NCI-H82 treated with DMSO at 0.1 percent for 48 hours (cell line): ENCODE results near the gene CHST14.

ENCODE experiments used
- DNase-seq: peaks from one replicate; lab custom pipeline; 2025; ENCODE audit not compliant: unreplicated experiment; lab: John Stamatoyannopoulos, UW

Gene CHST14

GRCh38 chr15:40461958-40462357, 8.8 kb upstream of the CHST14 start:
- DNase-seq, result no peak

- DNase-seq, result no peak
These were observed 7.5 kb upstream of the CHST14 start for GRCh38 chr15:40463279-40463678.

- DNase-seq, result no peak
These were observed 6.8 kb upstream of the CHST14 start for GRCh38 chr15:40463886-40464545.

- no peak for DNase-seq
These were observed 6.1 kb upstream of the CHST14 start for GRCh38 chr15:40464595-40465185.

- no peak for DNase-seq
These were observed 4.8 kb upstream of the CHST14 start for GRCh38 chr15:40465939-40466338.

- DNase-seq, result no peak
These were observed 4.1 kb upstream of the CHST14 start for GRCh38 chr15:40466426-40467260.

GRCh38 chr15:40467261-40467615, 3.5 kb upstream of the CHST14 start:
- no peak for DNase-seq

- DNase-seq, result no peak
These were observed 1.9 kb upstream of the CHST14 start for GRCh38 chr15:40468898-40469331.

DNA sequence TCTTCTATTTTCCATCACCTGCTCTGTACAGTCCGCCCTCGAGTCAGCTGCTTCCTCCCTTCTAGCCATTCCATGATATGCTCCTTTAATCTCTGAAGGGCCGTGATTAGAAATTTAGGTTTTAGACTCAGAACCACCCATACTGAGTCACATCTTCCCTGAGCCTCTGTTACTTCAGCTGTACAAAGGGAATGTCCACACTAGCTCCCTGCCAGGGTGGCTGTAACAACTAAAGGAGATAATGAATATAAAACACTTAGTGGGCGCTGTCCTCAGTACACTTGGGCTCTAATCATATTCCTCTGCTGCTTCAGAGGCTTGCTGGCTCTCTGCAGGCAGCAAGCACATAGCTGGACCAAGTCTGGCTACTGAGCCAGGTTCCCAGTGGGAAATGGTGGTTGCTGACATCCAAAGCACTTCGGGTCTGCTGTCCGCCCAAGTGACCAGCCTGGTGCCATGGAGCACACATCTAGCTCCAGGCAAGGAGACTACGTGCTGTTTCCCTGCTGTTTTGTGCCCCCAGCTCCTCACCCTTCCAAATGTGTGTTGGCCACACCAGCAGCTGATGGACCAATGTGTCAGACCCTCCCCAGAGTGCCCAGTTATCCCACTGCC, 901 bp upstream of the CHST14 start:
- no peak for DNase-seq

DNA sequence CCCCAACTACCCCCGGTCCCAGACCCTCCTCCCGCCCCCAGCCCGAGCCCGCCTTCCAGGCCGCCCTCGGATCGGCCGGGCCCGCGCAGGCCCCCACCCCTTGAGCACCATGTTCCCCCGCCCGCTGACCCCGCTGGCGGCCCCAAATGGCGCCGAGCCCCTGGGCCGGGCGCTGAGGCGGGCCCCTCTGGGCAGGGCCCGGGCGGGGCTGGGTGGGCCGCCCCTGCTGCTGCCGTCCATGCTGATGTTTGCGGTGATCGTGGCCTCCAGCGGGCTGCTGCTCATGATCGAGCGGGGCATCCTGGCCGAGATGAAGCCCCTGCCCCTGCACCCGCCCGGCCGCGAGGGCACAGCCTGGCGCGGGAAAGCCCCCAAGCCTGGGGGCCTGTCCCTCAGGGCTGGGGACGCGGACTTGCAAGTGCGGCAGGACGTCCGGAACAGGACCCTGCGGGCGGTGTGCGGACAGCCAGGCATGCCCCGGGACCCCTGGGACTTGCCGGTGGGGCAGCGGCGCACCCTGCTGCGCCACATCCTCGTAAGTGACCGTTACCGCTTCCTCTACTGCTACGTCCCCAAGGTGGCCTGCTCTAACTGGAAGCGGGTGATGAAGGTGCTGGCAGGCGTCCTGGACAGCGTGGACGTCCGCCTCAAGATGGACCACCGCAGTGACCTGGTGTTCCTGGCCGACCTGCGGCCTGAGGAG, 472 bp downstream of the CHST14 start:
- no peak for DNase-seq

DNA sequence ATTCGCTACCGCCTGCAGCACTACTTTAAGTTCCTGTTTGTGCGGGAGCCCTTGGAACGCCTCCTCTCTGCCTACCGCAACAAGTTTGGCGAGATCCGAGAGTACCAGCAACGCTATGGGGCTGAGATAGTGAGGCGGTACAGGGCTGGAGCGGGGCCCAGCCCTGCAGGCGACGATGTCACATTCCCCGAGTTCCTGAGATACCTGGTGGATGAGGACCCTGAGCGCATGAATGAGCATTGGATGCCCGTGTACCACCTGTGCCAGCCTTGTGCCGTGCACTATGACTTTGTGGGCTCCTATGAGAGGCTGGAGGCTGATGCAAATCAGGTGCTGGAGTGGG, 995 bp downstream of the CHST14 start:
- no peak for DNase-seq

GRCh38 chr15:40472171-40472727, 1.5 kb downstream of the CHST14 start:
- DNase-seq, result no peak

GRCh38 chr15:40474581-40474980, 3.8 kb downstream of the CHST14 start:
- no peak for DNase-seq

DNA sequence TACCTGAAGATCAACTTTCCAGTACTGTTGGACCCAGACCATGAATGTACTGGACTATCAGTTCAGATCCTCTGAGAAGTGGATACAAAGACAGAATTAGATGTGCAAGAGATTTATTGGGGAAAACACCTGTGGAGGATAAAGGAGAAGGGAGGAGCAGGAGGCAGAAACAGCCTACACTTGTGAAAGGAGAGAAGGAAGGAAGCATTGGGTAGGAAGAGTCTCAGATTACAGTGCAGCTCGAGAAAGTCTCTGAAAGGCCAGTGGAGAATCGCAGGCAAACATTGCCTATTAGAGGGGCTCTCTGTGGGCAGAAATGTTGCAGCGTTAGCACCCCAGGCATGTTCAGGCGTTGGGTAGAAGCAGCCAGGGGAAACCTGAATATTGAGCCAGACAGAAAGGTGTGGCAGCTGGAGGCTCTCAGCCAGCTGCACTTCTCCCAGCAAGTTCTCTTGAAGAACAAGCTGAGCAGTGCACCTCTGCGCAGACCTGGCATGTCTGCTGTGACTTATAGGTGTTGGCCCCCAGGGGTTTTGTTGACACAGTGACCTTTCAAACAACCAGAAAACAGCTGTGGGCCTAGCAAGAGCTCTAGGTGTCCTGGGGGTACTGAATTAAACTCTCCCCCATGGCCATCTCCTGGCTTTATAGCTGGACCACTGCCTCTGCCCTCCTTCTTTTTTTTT, 7.0 kb downstream of the CHST14 start:
- DNase-seq, result no peak

DNA sequence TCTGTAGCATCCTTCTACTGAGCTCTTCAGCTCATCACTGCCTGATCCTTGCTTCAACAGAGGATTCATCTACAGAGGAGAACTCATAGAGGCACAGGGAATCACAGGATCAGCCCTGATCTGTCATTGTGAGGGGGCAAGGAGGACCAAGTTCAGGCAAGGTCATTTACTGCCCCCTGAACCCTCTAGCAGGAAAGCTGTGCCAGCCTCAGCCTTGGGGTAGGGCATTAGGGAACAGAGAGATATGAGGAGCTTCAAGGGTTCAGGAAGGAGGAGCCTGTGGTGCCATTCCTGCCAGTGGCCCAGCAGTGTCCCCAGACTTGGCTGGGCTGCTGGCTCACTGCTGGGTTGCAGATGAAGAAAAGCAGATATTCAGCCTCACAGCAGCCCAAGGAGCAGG, 8.2 kb downstream of the CHST14 start:
- DNase-seq, result no peak

DNA sequence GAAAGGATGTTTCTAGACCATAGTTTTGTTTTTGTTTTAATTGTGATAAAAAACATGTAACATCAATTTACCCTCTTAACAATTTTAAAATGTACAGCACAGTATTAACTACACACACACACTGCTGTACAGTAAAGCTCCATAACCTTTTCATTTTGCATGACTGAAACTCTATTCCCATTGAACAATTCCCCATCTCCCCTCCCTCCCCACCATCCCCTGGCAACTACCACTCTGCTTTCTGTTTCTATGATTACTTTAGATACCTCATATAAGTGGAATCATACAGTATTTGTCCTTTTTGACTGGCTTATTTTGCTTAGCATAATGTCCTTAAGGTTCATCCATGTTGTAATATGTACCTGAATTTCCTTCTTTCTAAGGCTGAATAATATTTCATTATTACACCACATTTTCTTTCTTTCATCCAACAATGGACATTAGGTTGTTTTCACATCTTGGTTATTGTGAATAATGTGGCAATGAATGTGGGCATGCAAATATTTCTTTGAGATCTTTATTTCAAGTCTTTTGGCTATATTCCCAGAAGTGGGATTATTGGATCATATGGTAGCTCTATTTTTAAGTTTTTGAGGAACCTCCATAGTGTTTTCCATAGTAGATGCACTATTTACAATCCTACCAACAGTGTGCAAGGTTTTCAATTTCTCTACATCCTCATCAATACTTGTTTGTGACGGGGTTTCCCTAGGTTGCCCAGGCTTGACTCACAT, 10.7 kb downstream of the CHST14 start:
- DNase-seq, result no peak

DNA sequence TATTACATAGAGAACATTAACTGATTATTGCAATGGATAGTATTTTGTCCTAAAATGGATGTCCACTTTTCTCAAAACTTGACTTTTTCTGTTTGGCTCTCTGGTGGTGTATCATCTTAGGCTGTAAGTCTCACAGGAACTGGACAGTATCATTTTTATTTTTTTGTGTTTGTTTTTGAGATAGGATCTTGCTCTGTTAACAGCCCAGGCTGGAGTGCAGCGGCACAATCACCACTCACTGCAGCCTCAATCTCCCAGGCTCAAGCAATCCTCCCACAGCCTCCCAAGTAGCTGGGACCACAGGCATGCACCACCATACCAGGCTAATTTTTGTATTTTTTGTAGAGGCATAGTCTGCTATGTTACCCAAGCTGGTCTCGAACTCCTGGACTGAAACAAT, 13.1 kb downstream of the CHST14 start:
- DNase-seq, result no peak

DNA sequence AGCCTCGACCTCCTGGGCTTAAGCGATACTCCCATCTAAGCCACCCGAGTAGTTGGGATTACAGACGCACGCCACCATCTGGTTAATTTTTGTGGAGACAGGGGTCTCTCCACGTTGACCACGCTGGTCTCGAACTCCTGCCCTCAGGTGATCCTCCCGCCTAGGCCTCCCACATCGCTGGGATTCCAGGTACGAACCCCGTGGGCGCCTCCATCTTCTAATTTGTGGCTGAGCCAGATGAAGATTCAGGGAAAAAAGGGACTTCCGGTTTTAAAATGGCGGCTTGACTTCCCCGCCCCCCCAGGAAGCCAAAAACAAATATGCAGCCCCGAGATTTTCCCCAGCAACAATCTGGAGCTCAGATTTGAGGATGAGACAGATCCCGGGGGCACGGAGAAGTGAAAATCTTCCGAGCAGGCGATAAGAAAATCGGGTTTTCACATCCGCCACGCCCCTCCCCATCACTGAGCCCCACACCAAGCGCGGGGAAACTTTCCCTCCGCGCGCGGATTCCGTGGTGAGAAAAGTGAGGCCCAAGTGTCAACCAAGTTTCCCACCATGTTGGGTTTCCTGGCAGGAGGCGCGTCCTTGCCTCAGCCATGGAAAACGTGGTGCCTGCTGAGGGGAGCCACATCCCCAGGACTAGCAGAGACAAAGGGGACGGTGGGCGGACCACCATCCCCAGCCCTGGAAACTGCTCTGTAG, 15.4 kb downstream of the CHST14 start:
- DNase-seq, result no peak
